K562 (cell line): ENCODE results near the gene IZUMO4. TPM values are rescaled to one million over a fixed set of nuclear protein-coding genes. Genes with fewer than 3 reads are reported as not detected.
A peak's percentile ranks its signal among the peaks of the same experiment; 100 is the strongest.

Source experiments
- BRD4 ChIP-seq: fragments of 200-600 bp; sonication (generic); IDR thresholded peaks from 2 replicates; pipeline ENCODE4 v1.6.1; 2017; ENCODE audit warnings: inconsistent platforms
- CREM ChIP-seq: IDR thresholded peaks from 2 replicates; pipeline ENCODE4 v1.6.1; 2014; ENCODE audit warnings: antibody characterized with exemption, low read depth
- GABPA ChIP-seq: fragments of 200-800 bp; sonication (Bioruptor generic); conservative IDR thresholded peaks from 2 replicates; pipeline ENCODE4 v1.6.1; 2016; ENCODE audit warnings: low read depth, missing genetic modification characterization, missing compliant biosample characterization
- HCFC1 ChIP-seq: IDR thresholded peaks from 2 replicates; pipeline ENCODE4 v1.6.1; 2012; ENCODE audit warnings: low read depth, low read length, improper control_type of control experiment
- MECOM ChIP-seq: fragments of 250-450 bp; sonication (Bioruptor Pico); IDR thresholded peaks from 2 replicates; pipeline ENCODE4 v1.8.0; 2022; ENCODE audit warnings: inconsistent platforms
- NFIC ChIP-seq: fragments of 450-650 bp; IDR thresholded peaks from 2 replicates; pipeline ENCODE4 v1.6.1; 2017; ENCODE audit warnings: mild to moderate bottlenecking, inconsistent platforms
- NR2C2 ChIP-seq, 2 experiments: fragments of 200-800 bp in 1 of 2; sonication (Bioruptor generic) in 1 of 2; sonication (generic) in 1 of 2; formaldehyde crosslinking in 1 of 2; IDR thresholded peaks; 2 replicates each; pipeline versions ENCODE4 v1.6.1 to v1.8.0; 2016 to 2022; ENCODE audit warnings: mild to moderate bottlenecking in 1 of 2, missing compliant biosample characterization in 1 of 2, missing genetic modification characterization in 1 of 2, missing genetic modification reagents in 1 of 2
- RAD21 ChIP-seq, 2 experiments: fragments of 250-450 bp in 1 of 2; fragments of 450-650 bp in 1 of 2; sonication (Bioruptor Pico) in 1 of 2; formaldehyde crosslinking in 1 of 2; IDR thresholded peaks in 1 of 2; conservative IDR thresholded peaks in 1 of 2; 2 replicates each; pipeline versions ENCODE4 v1.4.0 to v1.8.0; 2020 to 2022; ENCODE audit warnings: mild to moderate bottlenecking in 2 of 2, moderate library complexity in 1 of 2
- SMAD4 ChIP-seq: fragments of 250-450 bp; sonication (Bioruptor Pico); conservative IDR thresholded peaks from 2 replicates; pipeline ENCODE4 v1.8.0; 2021; ENCODE audit warnings: inconsistent platforms, mild to moderate bottlenecking, moderate library complexity
- TAF1 ChIP-seq: IDR thresholded peaks from 2 replicates; pipeline ENCODE4 v1.6.1; 2011; ENCODE audit warnings: mild to moderate bottlenecking, low read length, moderate library complexity; ENCODE audit not compliant: insufficient read depth, control insufficient read depth, severe bottlenecking; ENCODE audit errors: extremely low read depth
- ZC3H8 ChIP-seq: fragments of 450-650 bp; IDR thresholded peaks from 2 replicates; pipeline ENCODE4 v1.6.1; 2017
- ZNF146 ChIP-seq: IDR thresholded peaks from one replicate; pipeline ENCODE4 v1.6.1; 2018; ENCODE audit warnings: missing compliant biosample characterization; ENCODE audit not compliant: unreplicated experiment
- ZNF668 ChIP-seq: fragments of 250-450 bp; sonication (Bioruptor Pico); IDR thresholded peaks from 2 replicates; pipeline ENCODE4 v1.8.0; 2022; ENCODE audit warnings: mild to moderate bottlenecking, inconsistent platforms
- polyA plus RNA-seq, 8 experiments: library from polyadenylated mRNA; depleted of rRNA in 4 of 8; stranded (reverse) in 5 of 8; unstranded in 3 of 8; fragments of >200 nt; fragmentation: Nextera tagmentation in 2 of 8; fragmentation: Illumina TruSeq in 1 of 8; extraction: Ambion mirVana in 2 of 8; extraction: Trizol in 1 of 8; gene quantifications; 2 replicates each; pipeline versions ENCODE4 v1.2.1 to v1.2.3, GENCODE V29; 2011 to 2014; ENCODE audit warnings: inconsistent platforms in 1 of 8, missing spikeins in 1 of 8
- total RNA-seq, 7 experiments: library from RNA; depleted of rRNA in 6 of 7; stranded (reverse); fragments of >200 nt in 6 of 7; fragmentation: Illumina TruSeq in 2 of 7; extraction: Trizol in 2 of 7; gene quantifications; 2 replicates each; pipeline versions ENCODE4 v1.2.1 to v1.2.3, GENCODE V29; 2011 to 2021; ENCODE audit warnings: low replicate concordance in 1 of 7
- TF ChIP-seq, protein P1 (sequence below): fragments of 450-650 bp; formaldehyde crosslinking; IDR thresholded peaks from 2 replicates; pipeline ENCODE4 v1.4.0; 2020; ENCODE audit warnings: mild to moderate bottlenecking, moderate library complexity
- TF ChIP-seq, protein P2 (sequence below): sonication (generic); formaldehyde crosslinking; IDR thresholded peaks from 2 replicates; pipeline ENCODE4 v1.8.1; 2023; ENCODE audit warnings: mild to moderate bottlenecking, missing genetic modification reagents
- TF ChIP-seq, protein P3 (sequence below), 2 experiments: IDR thresholded peaks in 1 of 2; conservative IDR thresholded peaks in 1 of 2; 2 replicates each; pipeline ENCODE4 v1.6.1; 2016; ENCODE audit warnings: low read depth in 2 of 2, mild to moderate bottlenecking in 1 of 2, missing compliant biosample characterization in 1 of 2, missing genetic modification characterization in 1 of 2, moderate library complexity in 1 of 2
- TF ChIP-seq, protein P4 (sequence below): fragments of 150-350 bp; conservative IDR thresholded peaks from 2 replicates; pipeline ENCODE4 v1.6.1; 2014; ENCODE audit warnings: low read length

Gene IZUMO4
- total and polyA plus RNA-seq, 9 of the 15 experiments (the other 6 are each of a cell fraction or from before 2014, with no cell fraction given): 0.07 to 3.9 (median 1.2) TPM

DNA sequence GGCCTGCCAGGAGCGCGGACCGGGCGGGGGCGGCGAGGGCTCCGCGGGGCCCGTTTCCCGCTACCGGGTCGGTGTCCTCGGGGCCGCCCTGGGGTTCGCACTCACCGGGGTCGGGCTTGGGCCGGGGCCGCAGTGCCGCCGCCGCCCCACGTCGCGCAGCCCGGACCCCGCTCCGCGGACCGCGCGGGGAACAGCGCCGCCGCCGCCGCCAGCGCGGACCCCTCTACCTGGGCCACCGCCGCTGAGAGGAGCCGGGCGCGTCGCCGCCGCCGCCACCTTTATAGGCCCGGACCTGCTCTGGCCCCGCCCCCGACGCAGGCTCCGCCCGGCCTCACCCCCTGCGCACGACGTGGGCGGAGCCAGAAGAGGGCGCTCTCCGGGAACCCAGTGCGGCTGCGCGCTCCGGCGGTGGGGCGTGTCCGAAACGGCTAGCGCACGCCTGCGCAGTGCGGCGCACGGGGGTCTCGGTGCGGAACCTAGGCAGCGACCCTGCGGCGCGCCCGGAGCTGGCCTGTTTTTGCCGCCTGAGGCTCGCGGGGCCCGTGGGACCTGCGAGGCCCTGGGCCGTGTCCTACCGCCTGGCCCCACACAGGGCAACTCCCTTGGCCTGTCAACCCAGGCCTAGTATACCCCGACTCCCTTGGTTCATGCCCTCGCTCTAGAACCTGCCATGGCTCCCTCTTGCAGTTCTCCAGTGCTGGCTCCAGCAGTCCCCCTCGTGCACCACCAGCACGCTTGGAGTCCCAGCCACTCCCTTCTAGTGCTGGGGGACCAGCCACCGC lies 45.5 kb upstream of the IZUMO4 start, which contains the start of gene MKNK2 (continued):
- TF ChIP-seq, protein P1, sequence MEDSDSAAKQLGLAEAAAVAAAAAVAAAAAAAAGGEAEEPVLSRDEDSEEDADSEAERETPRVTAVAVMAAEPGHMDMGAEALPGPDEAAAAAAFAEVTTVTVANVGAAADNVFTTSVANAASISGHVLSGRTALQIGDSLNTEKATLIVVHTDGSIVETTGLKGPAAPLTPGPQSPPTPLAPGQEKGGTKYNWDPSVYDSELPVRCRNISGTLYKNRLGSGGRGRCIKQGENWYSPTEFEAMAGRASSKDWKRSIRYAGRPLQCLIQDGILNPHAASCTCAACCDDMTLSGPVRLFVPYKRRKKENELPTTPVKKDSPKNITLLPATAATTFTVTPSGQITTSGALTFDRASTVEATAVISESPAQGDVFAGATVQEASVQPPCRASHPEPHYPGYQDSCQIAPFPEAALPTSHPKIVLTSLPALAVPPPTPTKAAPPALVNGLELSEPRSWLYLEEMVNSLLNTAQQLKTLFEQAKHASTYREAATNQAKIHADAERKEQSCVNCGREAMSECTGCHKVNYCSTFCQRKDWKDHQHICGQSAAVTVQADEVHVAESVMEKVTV (CRISPR knock-in tag): no peak
- TF ChIP-seq ZNF668 (peak; percentile 14; the same call in 1 of the 2 replicates), GABPA (tag) (0 out of 2 replicates have a peak, but pooled peaks have one; percentile 12), CREM (peak; percentile 92), NFIC (no peak), MECOM (CRISPR knock-in tag) (no peak), ZNF146 (CRISPR knock-in tag) (no peak), TAF1 (peak; percentile 94), ZC3H8 (no peak), HCFC1 (peak; percentile 70), NR2C2 (CRISPR knock-in tag; IDR thresholded peaks at IDR 0.05) (peak; percentile 47; the same call in 1 of the 2 replicates), NR2C2 (tag; IDR thresholded peaks at IDR 0.05) (peak; percentile 43; the same call in 1 of the 2 replicates), SMAD4 (CRISPR knock-in tag) (peak; percentile 81), BRD4 (peak; percentile 80; the same call in 1 of the 2 replicates), RAD21 (CRISPR knock-in tag; conservative IDR thresholded peaks at IDR 0.05 in 1 of 2, IDR thresholded peaks at IDR 0.05 in 1 of 2) (peak in 1 of 2 experiments; percentile 29; a peak in 2 of 4 replicates)
- TF ChIP-seq, protein P2, sequence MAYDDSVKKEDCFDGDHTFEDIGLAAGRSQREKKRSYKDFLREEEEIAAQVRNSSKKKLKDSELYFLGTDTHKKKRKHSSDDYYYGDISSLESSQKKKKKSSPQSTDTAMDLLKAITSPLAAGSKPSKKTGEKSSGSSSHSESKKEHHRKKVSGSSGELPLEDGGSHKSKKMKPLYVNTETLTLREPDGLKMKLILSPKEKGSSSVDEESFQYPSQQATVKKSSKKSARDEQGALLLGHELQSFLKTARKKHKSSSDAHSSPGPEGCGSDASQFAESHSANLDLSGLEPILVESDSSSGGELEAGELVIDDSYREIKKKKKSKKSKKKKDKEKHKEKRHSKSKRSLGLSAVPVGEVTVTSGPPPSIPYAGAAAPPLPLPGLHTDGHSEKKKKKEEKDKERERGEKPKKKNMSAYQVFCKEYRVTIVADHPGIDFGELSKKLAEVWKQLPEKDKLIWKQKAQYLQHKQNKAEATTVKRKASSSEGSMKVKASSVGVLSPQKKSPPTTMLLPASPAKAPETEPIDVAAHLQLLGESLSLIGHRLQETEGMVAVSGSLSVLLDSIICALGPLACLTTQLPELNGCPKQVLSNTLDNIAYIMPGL (CRISPR knock-in tag): peak; percentile 95; the same call in 1 of the 2 replicates
- TF ChIP-seq, protein P3, sequence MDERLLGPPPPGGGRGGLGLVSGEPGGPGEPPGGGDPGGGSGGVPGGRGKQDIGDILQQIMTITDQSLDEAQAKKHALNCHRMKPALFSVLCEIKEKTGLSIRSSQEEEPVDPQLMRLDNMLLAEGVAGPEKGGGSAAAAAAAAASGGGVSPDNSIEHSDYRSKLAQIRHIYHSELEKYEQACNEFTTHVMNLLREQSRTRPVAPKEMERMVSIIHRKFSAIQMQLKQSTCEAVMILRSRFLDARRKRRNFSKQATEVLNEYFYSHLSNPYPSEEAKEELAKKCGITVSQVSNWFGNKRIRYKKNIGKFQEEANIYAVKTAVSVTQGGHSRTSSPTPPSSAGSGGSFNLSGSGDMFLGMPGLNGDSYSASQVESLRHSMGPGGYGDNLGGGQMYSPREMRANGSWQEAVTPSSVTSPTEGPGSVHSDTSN (CRISPR knock-in tag; IDR thresholded peaks at IDR 0.05; ENCODE audit: low read depth): no peak
- TF ChIP-seq, protein P3 (tag; conservative IDR thresholded peaks at IDR 0.05; ENCODE audit: low read depth): no peak
- TF ChIP-seq, protein P4, sequence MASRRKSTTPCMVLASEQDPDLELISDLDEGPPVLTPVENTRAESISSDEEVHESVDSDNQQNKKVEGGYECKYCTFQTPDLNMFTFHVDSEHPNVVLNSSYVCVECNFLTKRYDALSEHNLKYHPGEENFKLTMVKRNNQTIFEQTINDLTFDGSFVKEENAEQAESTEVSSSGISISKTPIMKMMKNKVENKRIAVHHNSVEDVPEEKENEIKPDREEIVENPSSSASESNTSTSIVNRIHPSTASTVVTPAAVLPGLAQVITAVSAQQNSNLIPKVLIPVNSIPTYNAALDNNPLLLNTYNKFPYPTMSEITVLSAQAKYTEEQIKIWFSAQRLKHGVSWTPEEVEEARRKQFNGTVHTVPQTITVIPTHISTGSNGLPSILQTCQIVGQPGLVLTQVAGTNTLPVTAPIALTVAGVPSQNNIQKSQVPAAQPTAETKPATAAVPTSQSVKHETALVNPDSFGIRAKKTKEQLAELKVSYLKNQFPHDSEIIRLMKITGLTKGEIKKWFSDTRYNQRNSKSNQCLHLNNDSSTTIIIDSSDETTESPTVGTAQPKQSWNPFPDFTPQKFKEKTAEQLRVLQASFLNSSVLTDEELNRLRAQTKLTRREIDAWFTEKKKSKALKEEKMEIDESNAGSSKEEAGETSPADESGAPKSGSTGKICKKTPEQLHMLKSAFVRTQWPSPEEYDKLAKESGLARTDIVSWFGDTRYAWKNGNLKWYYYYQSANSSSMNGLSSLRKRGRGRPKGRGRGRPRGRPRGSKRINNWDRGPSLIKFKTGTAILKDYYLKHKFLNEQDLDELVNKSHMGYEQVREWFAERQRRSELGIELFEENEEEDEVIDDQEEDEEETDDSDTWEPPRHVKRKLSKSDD: 0 out of 2 replicates have a peak, but pooled peaks have one; percentile 44
